Astrocyte (in vitro differentiated cells and primary cell): Measurements from ENCODE around the gene KIF11. TPM values are rescaled to one million over a fixed set of nuclear protein-coding genes. Genes with fewer than 3 reads are reported as not detected.

ENCODE experiments used
- DNase-seq: peaks from one replicate; pipeline ENCODE4 v3.0.0-alpha.2; 2010; ENCODE audit warnings: low read depth
- FAIRE-seq: peaks from 2 replicates; lab custom pipeline; 2011; peaks lifted over from hg19 to GRCh38; lab: Jason Lieb, UNC
- H2AFZ ChIP-seq: 2 replicates; pipeline ENCODE4 v1.6.0; 2012; ENCODE audit warnings: low read depth, low read length, inconsistent platforms
- H3K27ac ChIP-seq: 2 replicates; pipeline ENCODE4 v1.5.1; 2011; ENCODE audit warnings: low read depth, low read length, inconsistent platforms
- H3K27me3 ChIP-seq: 2 replicates; pipeline ENCODE4 v1.6.0; 2011; ENCODE audit warnings: low read length, inconsistent platforms; ENCODE audit not compliant: insufficient read depth
- H3K36me3 ChIP-seq: 2 replicates; pipeline ENCODE4 v1.5.1; 2011; ENCODE audit warnings: low read length, inconsistent platforms; ENCODE audit not compliant: insufficient read depth
- H3K4me1 ChIP-seq: 2 replicates; pipeline ENCODE4 v1.5.1; 2011; ENCODE audit warnings: low read length, inconsistent platforms; ENCODE audit not compliant: insufficient read depth
- H3K4me2 ChIP-seq: 2 replicates; pipeline ENCODE4 v1.6.0; 2012; ENCODE audit warnings: low read length, inconsistent platforms
- H3K4me3 ChIP-seq: 2 replicates; pipeline ENCODE4 v1.5.1; 2011; ENCODE audit warnings: low read depth, mild to moderate bottlenecking, low read length, inconsistent platforms; ENCODE audit not compliant: insufficient read depth
- H3K79me2 ChIP-seq: 2 replicates; pipeline ENCODE4 v1.6.0; 2012; ENCODE audit warnings: mild to moderate bottlenecking, low read length, inconsistent platforms; ENCODE audit not compliant: insufficient read depth
- H3K9ac ChIP-seq: 2 replicates; pipeline ENCODE4 v1.6.0; 2012; ENCODE audit warnings: mild to moderate bottlenecking, low read length, inconsistent platforms
- H3K9me3 ChIP-seq: 2 replicates; pipeline ENCODE4 v1.5.1; 2012; ENCODE audit warnings: low read depth, mild to moderate bottlenecking, low read length, inconsistent platforms; ENCODE audit not compliant: insufficient read depth
- H4K20me1 ChIP-seq: 2 replicates; pipeline ENCODE4 v1.6.0; 2012; ENCODE audit warnings: low read length, inconsistent platforms; ENCODE audit not compliant: insufficient read depth
- H3K27ac Mint-ChIP-seq: one replicate; pipeline ENCODE4 v1.8.0; 2021; ENCODE audit warnings: mild to moderate bottlenecking, mixed read lengths; ENCODE audit not compliant: unreplicated experiment
- H3K27me3 Mint-ChIP-seq: one replicate; pipeline ENCODE4 v1.8.0; 2021; ENCODE audit warnings: low read depth, mixed read lengths; ENCODE audit not compliant: unreplicated experiment
- H3K36me3 Mint-ChIP-seq: one replicate; pipeline ENCODE4 v1.8.0; 2021; ENCODE audit warnings: low read depth, mixed read lengths; ENCODE audit not compliant: unreplicated experiment
- H3K4me1 Mint-ChIP-seq: one replicate; pipeline ENCODE4 v1.8.0; 2021; ENCODE audit warnings: low read depth, mixed read lengths; ENCODE audit not compliant: unreplicated experiment
- H3K4me3 Mint-ChIP-seq: one replicate; pipeline ENCODE4 v1.8.0; 2021; ENCODE audit warnings: mild to moderate bottlenecking, moderate library complexity, mixed read lengths; ENCODE audit not compliant: unreplicated experiment
- H3K9me3 Mint-ChIP-seq: one replicate; pipeline ENCODE4 v1.8.0; 2021; ENCODE audit warnings: mild to moderate bottlenecking, mixed read lengths; ENCODE audit not compliant: unreplicated experiment
- EZH2 ChIP-seq: IDR thresholded peaks from 2 replicates; pipeline ENCODE4 v1.6.1; 2012; ENCODE audit warnings: mild to moderate bottlenecking, low read length, inconsistent platforms; ENCODE audit not compliant: insufficient read depth
- total RNA-seq: library from RNA; stranded (reverse); gene quantifications from 2 replicates; pipeline ENCODE4 v1.2.1, GENCODE V29; 2021
- TF ChIP-seq, protein P1 (sequence below): IDR thresholded peaks from 2 replicates; pipeline ENCODE4 v1.5.1; 2011; ENCODE audit warnings: low read depth, mild to moderate bottlenecking, inconsistent platforms, low read length, moderate library complexity; ENCODE audit not compliant: insufficient read depth

KIF11 gene
- total RNA-seq, 1 donor from 2014 or later: 4.7 TPM

GRCh38 chr10:92552310-92552709 lies 40.6 kb upstream of the KIF11 start:
- H3K4me1 ChIP-seq: no peaks in the 10 kb centered on the region
- no peak overlapping the region for H2AFZ ChIP-seq
- no peak for FAIRE-seq
- H3K4me1 Mint-ChIP-seq: no peaks in the 10 kb centered on the region
- peaks cover 15% of the 10 kb centered on the region for H3K79me2 ChIP-seq
- TF ChIP-seq, protein P1, sequence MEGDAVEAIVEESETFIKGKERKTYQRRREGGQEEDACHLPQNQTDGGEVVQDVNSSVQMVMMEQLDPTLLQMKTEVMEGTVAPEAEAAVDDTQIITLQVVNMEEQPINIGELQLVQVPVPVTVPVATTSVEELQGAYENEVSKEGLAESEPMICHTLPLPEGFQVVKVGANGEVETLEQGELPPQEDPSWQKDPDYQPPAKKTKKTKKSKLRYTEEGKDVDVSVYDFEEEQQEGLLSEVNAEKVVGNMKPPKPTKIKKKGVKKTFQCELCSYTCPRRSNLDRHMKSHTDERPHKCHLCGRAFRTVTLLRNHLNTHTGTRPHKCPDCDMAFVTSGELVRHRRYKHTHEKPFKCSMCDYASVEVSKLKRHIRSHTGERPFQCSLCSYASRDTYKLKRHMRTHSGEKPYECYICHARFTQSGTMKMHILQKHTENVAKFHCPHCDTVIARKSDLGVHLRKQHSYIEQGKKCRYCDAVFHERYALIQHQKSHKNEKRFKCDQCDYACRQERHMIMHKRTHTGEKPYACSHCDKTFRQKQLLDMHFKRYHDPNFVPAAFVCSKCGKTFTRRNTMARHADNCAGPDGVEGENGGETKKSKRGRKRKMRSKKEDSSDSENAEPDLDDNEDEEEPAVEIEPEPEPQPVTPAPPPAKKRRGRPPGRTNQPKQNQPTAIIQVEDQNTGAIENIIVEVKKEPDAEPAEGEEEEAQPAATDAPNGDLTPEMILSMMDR: no peak
- TF ChIP-seq EZH2: no peak
- no peak for DNase-seq
- H4K20me1 ChIP-seq: no peaks in the 10 kb centered on the region
- H3K4me3 ChIP-seq: no peak overlapping the region
- H3K9me3 Mint-ChIP-seq: peaks cover 11% of the 10 kb centered on the region
- no peaks in the 10 kb centered on the region for H3K27me3 ChIP-seq
- no peak overlapping the region for H3K4me3 Mint-ChIP-seq
- H3K27me3 Mint-ChIP-seq: no peaks in the 10 kb centered on the region
- no peak overlapping the region for H3K4me2 ChIP-seq
- peaks cover 28% of the 10 kb centered on the region for H3K36me3 Mint-ChIP-seq
- H3K27ac Mint-ChIP-seq: no peak overlapping the region
- H3K36me3 ChIP-seq: no peaks in the 10 kb centered on the region
- H3K9ac ChIP-seq: no peak overlapping the region
- H3K27ac ChIP-seq: no peak overlapping the region
- peaks cover 4% of the 10 kb centered on the region for H3K9me3 ChIP-seq

DNA sequence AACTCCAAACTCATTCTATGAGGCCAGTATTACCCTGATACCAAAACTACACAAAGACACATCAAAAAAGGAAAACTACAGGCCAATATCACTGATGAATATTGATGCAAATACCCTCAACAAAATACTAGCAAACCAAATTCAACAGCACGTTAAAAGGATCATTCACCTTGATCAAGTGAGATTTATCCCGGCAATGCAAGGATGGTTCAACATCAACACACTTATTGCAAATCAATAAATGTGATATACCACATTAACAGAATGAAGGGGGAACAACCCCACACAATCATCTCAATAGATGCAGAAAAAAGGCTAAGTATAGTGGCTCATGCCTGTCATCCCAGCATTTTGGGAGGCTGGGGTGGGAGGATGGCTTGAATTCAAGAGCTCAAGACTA lies 39.0 kb upstream of the KIF11 start:
- FAIRE-seq: no peak
- peaks cover 3% of the 10 kb centered on the region for H3K36me3 ChIP-seq
- no peaks in the 10 kb centered on the region for H3K4me1 ChIP-seq
- no peak for DNase-seq
- Mint-ChIP-seq H3K4me3 (no peak overlapping the region), H3K4me1 (no peaks in the 10 kb centered on the region), H3K9me3 (peaks cover 11% of the 10 kb centered on the region), H3K27me3 (no peaks in the 10 kb centered on the region), H3K27ac (no peak overlapping the region), H3K36me3 (peaks cover 35% of the 10 kb centered on the region)
- no peaks in the 10 kb centered on the region for H4K20me1 ChIP-seq
- H3K4me3 ChIP-seq: no peak overlapping the region
- H3K27ac ChIP-seq: no peak overlapping the region
- H3K27me3 ChIP-seq: no peaks in the 10 kb centered on the region
- no peak overlapping the region for H2AFZ ChIP-seq
- no peak overlapping the region for H3K4me2 ChIP-seq
- peaks cover 7% of the 10 kb centered on the region for H3K79me2 ChIP-seq
- H3K9me3 ChIP-seq: peaks cover 4% of the 10 kb centered on the region
- TF ChIP-seq, protein P1: no peak
- TF ChIP-seq EZH2: no peak
- no peak overlapping the region for H3K9ac ChIP-seq

GRCh38 chr10:92559046-92559445 lies 33.9 kb upstream of the KIF11 start:
- no peak overlapping the region for H3K4me3 ChIP-seq
- H3K79me2 ChIP-seq: peaks cover 17% of the 10 kb centered on the region
- peaks cover 7% of the 10 kb centered on the region for H3K9me3 Mint-ChIP-seq
- H2AFZ ChIP-seq: no peak overlapping the region
- no peak overlapping the region for H3K27ac ChIP-seq
- no peak overlapping the region for H3K4me2 ChIP-seq
- H3K4me3 Mint-ChIP-seq: no peak overlapping the region
- no peak for DNase-seq
- H3K9ac ChIP-seq: no peak overlapping the region
- no peak overlapping the region for H3K27ac Mint-ChIP-seq
- no peaks in the 10 kb centered on the region for H3K27me3 ChIP-seq
- FAIRE-seq: no peak
- TF ChIP-seq, protein P1: no peak
- TF ChIP-seq EZH2: no peak
- no peaks in the 10 kb centered on the region for H3K27me3 Mint-ChIP-seq
- H3K36me3 Mint-ChIP-seq: peaks cover 36% of the 10 kb centered on the region
- no peaks in the 10 kb centered on the region for H3K4me1 Mint-ChIP-seq
- peaks cover 5% of the 10 kb centered on the region for H4K20me1 ChIP-seq
- H3K4me1 ChIP-seq: no peaks in the 10 kb centered on the region
- peaks cover 3% of the 10 kb centered on the region for H3K36me3 ChIP-seq
- peaks cover 6% of the 10 kb centered on the region for H3K9me3 ChIP-seq
